Loucy (cell line): ENCODE data around the gene CBX8.

Experiments
- H2AFZ ChIP-seq: fragments of 200-600 bp; sonication (generic); 2 replicates; pipeline ENCODE4 v1.6.0; 2016; ENCODE audit warnings: antibody characterized with exemption, mild to moderate bottlenecking, low read length, moderate library complexity
- H3F3A ChIP-seq: fragments of 200-600 bp; 2 replicates; pipeline ENCODE4 v1.6.0; 2016; ENCODE audit warnings: antibody characterized with exemption, low read depth, mild to moderate bottlenecking
- H3K27me3 ChIP-seq: fragments of 200-600 bp; sonication (generic); 2 replicates; pipeline ENCODE4 v1.6.1; 2014; ENCODE audit warnings: low read length, mild to moderate bottlenecking; ENCODE audit not compliant: insufficient read depth, poor library complexity, severe bottlenecking
- H3K36me3 ChIP-seq: fragments of 200-600 bp; sonication (generic); 2 replicates; pipeline ENCODE4 v1.6.1; 2016; ENCODE audit warnings: low read length; ENCODE audit not compliant: insufficient read depth
- H3K4me1 ChIP-seq: fragments of 200-600 bp; sonication (generic); 2 replicates; pipeline ENCODE4 v1.5.1; 2014; ENCODE audit warnings: low read length, mild to moderate bottlenecking; ENCODE audit not compliant: insufficient read depth, poor library complexity, severe bottlenecking
- H3K4me2 ChIP-seq: fragments of 200-600 bp; sonication (generic); 2 replicates; pipeline ENCODE4 v1.6.0; 2014; ENCODE audit warnings: antibody characterized with exemption, low read length, low read depth, mild to moderate bottlenecking; ENCODE audit not compliant: poor library complexity, severe bottlenecking
- H3K4me3 ChIP-seq: fragments of 200-600 bp; sonication (generic); 2 replicates; pipeline ENCODE4 v1.5.1; 2014; ENCODE audit warnings: low read length, mild to moderate bottlenecking, mixed read lengths; ENCODE audit not compliant: poor library complexity, severe bottlenecking
- H3K79me2 ChIP-seq: fragments of 200-600 bp; sonication (generic); 2 replicates; pipeline ENCODE4 v1.6.1; 2014; ENCODE audit warnings: low read length; ENCODE audit not compliant: insufficient read depth
- H3K9ac ChIP-seq: fragments of 200-600 bp; sonication (generic); 2 replicates; pipeline ENCODE4 v1.6.0; 2014; ENCODE audit warnings: mild to moderate bottlenecking, low read depth, low read length, moderate library complexity; ENCODE audit not compliant: poor library complexity, severe bottlenecking
- H3K9me2 ChIP-seq: fragments of 200-600 bp; sonication (generic); replicated peaks from 2 replicates; pipeline ENCODE4 v1.6.1; 2016; ENCODE audit warnings: low read depth, low read length, mixed read lengths
- H3K9me3 ChIP-seq: fragments of 200-600 bp; sonication (generic); 2 replicates; pipeline ENCODE4 v1.6.1; 2014; ENCODE audit warnings: mild to moderate bottlenecking, antibody characterized with exemption, low read length, low read depth; ENCODE audit not compliant: insufficient read depth
- H4K20me1 ChIP-seq: fragments of 200-600 bp; sonication (generic); 2 replicates; pipeline ENCODE4 v1.6.0; 2014; ENCODE audit warnings: antibody characterized with exemption, low read length, mild to moderate bottlenecking; ENCODE audit not compliant: insufficient read depth, poor library complexity, severe bottlenecking
- EZH2phosphoT487 ChIP-seq: fragments of 200-600 bp; IDR thresholded peaks from 2 replicates; pipeline ENCODE4 v1.6.1; 2018; ENCODE audit warnings: antibody characterized with exemption, mild to moderate bottlenecking, moderate library complexity, borderline replicate concordance
- TF ChIP-seq, protein P1 (sequence below): fragments of 200-600 bp; sonication (generic); conservative IDR thresholded peaks from 2 replicates; pipeline ENCODE4 v1.5.1; 2014; ENCODE audit warnings: mild to moderate bottlenecking, antibody characterized with exemption, low read length

The CBX8 gene

DNA sequence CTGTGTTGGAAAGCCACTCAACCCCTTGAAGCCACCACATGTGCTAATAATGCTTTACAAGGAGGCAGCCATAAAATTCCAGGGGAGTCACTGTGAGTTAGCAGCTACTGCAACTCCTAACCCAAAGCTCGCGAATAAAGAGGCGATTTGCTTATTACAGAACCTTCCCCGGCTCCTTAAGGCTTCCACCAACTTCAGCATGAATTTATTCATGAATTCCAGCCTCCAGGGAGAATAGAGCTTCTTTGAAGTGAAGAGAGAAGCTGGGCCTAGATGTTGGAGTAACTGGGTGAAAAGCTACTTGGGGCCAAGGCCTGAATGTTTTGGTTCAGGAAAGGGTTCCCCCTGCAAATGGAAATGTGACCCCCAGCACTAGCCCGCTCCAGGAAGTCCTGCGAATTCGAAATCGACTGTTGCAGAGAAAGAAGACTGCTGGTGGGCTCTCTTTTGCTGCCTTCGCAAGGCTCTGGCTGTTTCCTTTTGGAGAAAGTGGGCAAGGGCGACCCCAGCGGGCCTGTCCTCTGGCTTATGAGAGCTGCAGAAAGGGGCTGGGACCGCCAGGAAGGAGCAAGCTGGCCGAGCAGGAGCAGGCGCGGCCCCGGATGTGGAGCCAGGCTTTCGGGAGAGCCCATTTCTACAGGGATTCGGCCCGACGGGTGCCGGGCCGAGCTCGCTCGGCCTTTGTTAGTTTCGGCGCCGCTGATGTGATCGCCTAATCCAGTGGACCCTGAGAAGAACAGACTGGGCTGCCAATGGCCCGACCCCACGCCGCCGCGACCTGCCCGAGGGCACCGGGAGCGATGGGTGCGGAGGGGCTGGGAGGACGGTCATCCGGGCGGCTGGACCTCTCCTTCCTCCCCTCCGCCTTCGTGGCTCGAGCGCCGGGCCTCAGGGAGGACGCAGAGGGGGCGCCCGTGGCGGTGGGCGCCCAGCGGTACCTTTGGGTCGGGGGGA, 7.6 kb downstream of the CBX8 start:
- H3K9me3 ChIP-seq = no peaks in the 10 kb centered on the region
- peak overlapping the region; percentile 83 for H3K9ac ChIP-seq
- peak overlapping the region; percentile 87 for H3K4me2 ChIP-seq
- peaks cover 62% of the 10 kb centered on the region for H3K79me2 ChIP-seq
- no peaks in the 10 kb centered on the region for H3K9me2 ChIP-seq
- peaks cover 12% of the 10 kb centered on the region; the same call in 1 of the 2 replicates for H3K36me3 ChIP-seq
- H3K27me3 ChIP-seq = no peaks in the 10 kb centered on the region
- peak overlapping the region; percentile 69 for H2AFZ ChIP-seq
- TF ChIP-seq, protein P1, sequence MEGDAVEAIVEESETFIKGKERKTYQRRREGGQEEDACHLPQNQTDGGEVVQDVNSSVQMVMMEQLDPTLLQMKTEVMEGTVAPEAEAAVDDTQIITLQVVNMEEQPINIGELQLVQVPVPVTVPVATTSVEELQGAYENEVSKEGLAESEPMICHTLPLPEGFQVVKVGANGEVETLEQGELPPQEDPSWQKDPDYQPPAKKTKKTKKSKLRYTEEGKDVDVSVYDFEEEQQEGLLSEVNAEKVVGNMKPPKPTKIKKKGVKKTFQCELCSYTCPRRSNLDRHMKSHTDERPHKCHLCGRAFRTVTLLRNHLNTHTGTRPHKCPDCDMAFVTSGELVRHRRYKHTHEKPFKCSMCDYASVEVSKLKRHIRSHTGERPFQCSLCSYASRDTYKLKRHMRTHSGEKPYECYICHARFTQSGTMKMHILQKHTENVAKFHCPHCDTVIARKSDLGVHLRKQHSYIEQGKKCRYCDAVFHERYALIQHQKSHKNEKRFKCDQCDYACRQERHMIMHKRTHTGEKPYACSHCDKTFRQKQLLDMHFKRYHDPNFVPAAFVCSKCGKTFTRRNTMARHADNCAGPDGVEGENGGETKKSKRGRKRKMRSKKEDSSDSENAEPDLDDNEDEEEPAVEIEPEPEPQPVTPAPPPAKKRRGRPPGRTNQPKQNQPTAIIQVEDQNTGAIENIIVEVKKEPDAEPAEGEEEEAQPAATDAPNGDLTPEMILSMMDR = no peak
- TF ChIP-seq EZH2phosphoT487 = no peak
- peaks cover 40% of the 10 kb centered on the region for H4K20me1 ChIP-seq
- H3K4me1 ChIP-seq = peaks cover 26% of the 10 kb centered on the region
- H3K4me3 ChIP-seq = peak overlapping the region; percentile 78
- H3F3A ChIP-seq = peaks cover 13% of the 10 kb centered on the region; the same call in 1 of the 2 replicates

DNA sequence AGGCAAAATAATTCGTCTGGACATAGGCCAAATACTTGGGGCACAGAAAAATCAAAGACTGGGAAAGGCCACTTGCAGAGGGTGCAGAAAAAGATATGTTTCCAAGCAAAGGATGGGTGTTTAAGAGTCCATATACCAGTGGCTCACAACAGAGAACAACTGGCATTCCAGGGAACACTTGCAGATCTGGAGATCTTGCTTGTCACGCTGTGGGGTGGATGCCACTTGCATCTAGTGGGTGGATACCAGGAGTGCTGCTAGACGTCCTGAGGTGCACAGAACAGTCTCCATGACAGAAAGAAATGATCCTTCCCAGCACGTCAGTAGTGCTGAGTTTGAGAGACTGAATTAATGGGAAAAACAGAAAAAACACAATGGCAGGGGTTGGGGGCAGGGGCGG, 8.4 kb downstream of the CBX8 start:
- Histone ChIP-seq H3K9me3 (no peaks in the 10 kb centered on the region), H3K79me2 (peaks cover 63% of the 10 kb centered on the region), H3K4me2 (no peak overlapping the region), H3K4me1 (peaks cover 20% of the 10 kb centered on the region), H3K4me3 (no peak overlapping the region), H3K9ac (peak overlapping the region; percentile 83), H3K36me3 (peaks cover 20% of the 10 kb centered on the region; the same call in 1 of the 2 replicates), H2AFZ (no peak overlapping the region), H4K20me1 (peaks cover 41% of the 10 kb centered on the region), H3F3A (peaks cover 11% of the 10 kb centered on the region; the same call in 1 of the 2 replicates), H3K9me2 (no peaks in the 10 kb centered on the region), H3K27me3 (no peaks in the 10 kb centered on the region)
- TF ChIP-seq EZH2phosphoT487 = no peak
- TF ChIP-seq, protein P1 = no peak

DNA sequence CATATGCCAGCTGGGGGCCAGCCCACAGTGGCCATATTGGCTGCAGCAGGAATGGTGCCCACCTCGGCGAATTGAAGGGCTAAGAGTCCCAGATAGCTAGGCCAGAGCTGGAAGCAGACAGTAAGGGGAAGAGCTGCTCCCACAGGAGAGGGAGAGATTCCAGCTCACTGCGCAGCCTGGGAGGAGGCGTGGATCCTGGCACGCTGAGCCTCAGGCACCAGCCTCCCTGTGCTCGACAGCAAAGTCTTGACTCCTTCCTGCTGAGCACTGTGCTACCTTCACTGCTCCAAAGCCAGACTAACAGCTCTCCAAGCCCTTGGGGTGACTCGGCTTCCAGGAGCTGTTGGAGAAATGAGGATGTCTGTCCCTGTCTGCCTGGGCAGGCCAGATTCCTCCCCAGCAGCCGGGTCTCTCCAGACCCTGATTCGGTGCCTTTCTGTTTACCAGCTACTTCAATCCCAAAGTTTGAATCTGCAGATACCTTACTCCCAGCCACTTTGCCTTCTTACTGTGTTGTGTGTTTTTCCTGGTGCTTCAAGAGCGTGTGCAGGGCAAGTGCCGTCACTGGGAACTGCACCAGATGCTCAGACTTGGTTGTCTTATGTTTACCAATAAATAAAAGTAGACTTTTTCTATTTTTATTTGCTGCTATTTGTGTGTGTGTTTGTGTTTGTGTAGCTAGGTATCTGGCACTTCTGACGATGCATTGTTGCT, 9.8 kb downstream of the CBX8 start:
- H3K36me3 ChIP-seq = peaks cover 32% of the 10 kb centered on the region; the same call in 1 of the 2 replicates
- H3K27me3 ChIP-seq = no peaks in the 10 kb centered on the region
- H3K9me2 ChIP-seq = no peaks in the 10 kb centered on the region
- H3K9ac ChIP-seq = no peak overlapping the region
- no peak overlapping the region for H3K4me3 ChIP-seq
- H3K4me1 ChIP-seq = peaks cover 23% of the 10 kb centered on the region
- H2AFZ ChIP-seq = no peak overlapping the region
- H3F3A ChIP-seq = peaks cover 10% of the 10 kb centered on the region; the same call in 1 of the 2 replicates
- peaks cover 65% of the 10 kb centered on the region for H3K79me2 ChIP-seq
- H3K4me2 ChIP-seq = no peak overlapping the region
- no peaks in the 10 kb centered on the region for H3K9me3 ChIP-seq
- peaks cover 47% of the 10 kb centered on the region for H4K20me1 ChIP-seq
- TF ChIP-seq, protein P1 = no peak
- no peak for TF ChIP-seq EZH2phosphoT487
